Kidney (tissue), 14 donors: ENCODE results near the gene LGR6. TPM values are rescaled to one million over a fixed set of nuclear protein-coding genes. Genes with fewer than 3 reads are reported as not detected.

Experiments
- DNase-seq, 5 donors: peaks; one replicate each; pipeline ENCODE4 v3.0.0-alpha.2; 2013 to 2020
- FAIRE-seq: peaks from 2 replicates; lab custom pipeline; 2012; peaks lifted over from hg19 to GRCh38; lab: Jason Lieb, UNC
- H3K27ac ChIP-seq, 2 donors: one replicate each; pipeline ENCODE4 v1.7.0; 2013; ENCODE audit warnings: low read depth in 2 of 2, low read length in 2 of 2, inconsistent platforms in 1 of 2
- H3K27me3 ChIP-seq: one replicate; pipeline ENCODE4 v1.7.1; 2013; ENCODE audit warnings: low read length, inconsistent platforms; ENCODE audit not compliant: control insufficient read depth, insufficient read depth
- H3K36me3 ChIP-seq, 3 donors: one replicate each; pipeline versions ENCODE4 v1.7.0 to v1.7.1; 2013; ENCODE audit warnings: low read length in 3 of 3, control low read depth in 1 of 3, inconsistent platforms in 1 of 3; ENCODE audit not compliant: insufficient read depth in 3 of 3, control insufficient read depth in 2 of 3
- H3K4me1 ChIP-seq, 3 donors: one replicate each; pipeline versions ENCODE4 v1.7.0 to v1.7.1; 2013; ENCODE audit warnings: low read length in 3 of 3, inconsistent platforms in 1 of 3, low read depth in 1 of 3; ENCODE audit not compliant: control insufficient read depth in 2 of 3, insufficient read depth in 2 of 3
- H3K4me3 ChIP-seq, 3 donors: one replicate each; pipeline versions ENCODE4 v1.7.0 to v1.8.1; 2013; ENCODE audit warnings: low read length in 3 of 3, control low read depth in 1 of 3, inconsistent platforms in 1 of 3
- H3K9ac ChIP-seq, 3 donors: one replicate each; pipeline versions ENCODE4 v1.7.0 to v1.7.1; 2013; ENCODE audit warnings: low read length in 3 of 3, control low read depth in 1 of 3, inconsistent platforms in 1 of 3
- H3K9me3 ChIP-seq, 3 donors: one replicate each; pipeline versions ENCODE4 v1.7.0 to v1.7.1; 2013; ENCODE audit warnings: low read length in 3 of 3, control low read depth in 1 of 3, inconsistent platforms in 1 of 3; ENCODE audit not compliant: control insufficient read depth in 2 of 3, insufficient read depth in 1 of 3
- CTCF ChIP-seq: IDR thresholded peaks from 3 replicates; pipeline ENCODE4 v1.5.1; 2012; ENCODE audit warnings: mild to moderate bottlenecking, moderate library complexity, borderline replicate concordance; ENCODE audit not compliant: insufficient read depth; ENCODE audit errors: extremely low read depth
- intact Hi-C: fragments of 100-400 bp; cut with DNase I; formaldehyde crosslinking; loops from one replicate; pipeline ENCODE4 v1.11.1; 2022
- polyA plus RNA-seq: library from polyadenylated mRNA; stranded (reverse); fragments of 350-450 nt; fragmentation: Illumina TruSeq; extraction: RNeasy Lipid Tissue Mini Kit (QIAGEN cat#74804); gene quantifications from one replicate; pipeline ENCODE4 v1.2.3, GENCODE V29; 2014; ENCODE audit warnings: low read depth, low replicate concordance; ENCODE audit not compliant: insufficient read depth
- total RNA-seq: library from RNA; stranded (reverse); fragmentation: NEBNext Ultra II Directional; extraction: Animal tissue kit (Norgen Biotek cat#: 25700); gene quantifications from one replicate; pipeline ENCODE4 v1.2.1, GENCODE V29; 2021
- donor health status: control.
- donor health status: control.
- donor health status: control.
- donor health status: control.
- donor health status: control.
- donor health status: DM: yes; HTN: yes; CAD: no.
- donor health status: Normal renal cell carcinoma (clear cell type).

LGR6 gene
- total and polyA plus RNA-seq, 2 donors from 2014 or later = 1.8 to 4.1 TPM

- no peaks in the 10 kb centered on the region for H3K27me3 ChIP-seq
- no peak for TF ChIP-seq CTCF
- H3K27ac ChIP-seq = no peak overlapping the region
- FAIRE-seq (no peak), DNase-seq (no peak)
- H3K9ac ChIP-seq = no peak overlapping the region
- H3K36me3 ChIP-seq = no peaks in the 10 kb centered on the region
- H3K9me3 ChIP-seq = no peaks in the 10 kb centered on the region
- no peak overlapping the region for H3K4me3 ChIP-seq
- H3K4me1 ChIP-seq = no peaks in the 10 kb centered on the region
- intact Hi-C loops = no loop called here
These were observed 37.5 kb downstream of the LGR6 start for GRCh38 chr1:202230939-202231645.

- intact Hi-C loops = no loop called here
- Histone ChIP-seq H3K4me3 (no peak overlapping the region), H3K4me1 (no peaks in the 10 kb centered on the region), H3K9ac (no peak overlapping the region), H3K27me3 (no peaks in the 10 kb centered on the region), H3K36me3 (no peaks in the 10 kb centered on the region), H3K27ac (no peak overlapping the region), H3K9me3 (no peaks in the 10 kb centered on the region)
- no peak for TF ChIP-seq CTCF
- DNase-seq = peak in 1 of 5 donors; percentile 54
- no peak for FAIRE-seq
These were observed 39.6 kb downstream of the LGR6 start for GRCh38 chr1:202233171-202233570.

- Histone ChIP-seq H3K9ac (no peak overlapping the region), H3K9me3 (no peaks in the 10 kb centered on the region), H3K4me3 (no peak overlapping the region), H3K36me3 (no peaks in the 10 kb centered on the region), H3K27ac (no peak overlapping the region), H3K27me3 (no peaks in the 10 kb centered on the region), H3K4me1 (no peaks in the 10 kb centered on the region)
- FAIRE-seq (no peak), DNase-seq (peak in 1 of 5 donors; percentile 8)
- TF ChIP-seq CTCF = no peak
- intact Hi-C loops = no loop called here
These were observed 40.2 kb downstream of the LGR6 start for GRCh38 chr1:202233804-202234203.
